OCI-LY1 (cell line): Measurements from ENCODE around the gene PGM2L1.

Experiments
- EZH2 ChIP-seq: fragments of 200-600 bp; sonication (generic), shearing (Covaris generic); IDR thresholded peaks from 2 replicates; pipeline ENCODE4 v1.8.0; 2017; ENCODE audit warnings: borderline replicate concordance, mixed run types, mild to moderate bottlenecking, antibody characterized with exemption, low read length, moderate library complexity, mixed read lengths
- TF ChIP-seq, protein P1 (sequence below): fragments of 200-600 bp; sonication (generic), shearing (Covaris generic); IDR thresholded peaks from 2 replicates; pipeline ENCODE4 v1.5.1; 2017; ENCODE audit warnings: mild to moderate bottlenecking, antibody characterized with exemption, low read length, moderate library complexity, mixed read lengths

DNA sequence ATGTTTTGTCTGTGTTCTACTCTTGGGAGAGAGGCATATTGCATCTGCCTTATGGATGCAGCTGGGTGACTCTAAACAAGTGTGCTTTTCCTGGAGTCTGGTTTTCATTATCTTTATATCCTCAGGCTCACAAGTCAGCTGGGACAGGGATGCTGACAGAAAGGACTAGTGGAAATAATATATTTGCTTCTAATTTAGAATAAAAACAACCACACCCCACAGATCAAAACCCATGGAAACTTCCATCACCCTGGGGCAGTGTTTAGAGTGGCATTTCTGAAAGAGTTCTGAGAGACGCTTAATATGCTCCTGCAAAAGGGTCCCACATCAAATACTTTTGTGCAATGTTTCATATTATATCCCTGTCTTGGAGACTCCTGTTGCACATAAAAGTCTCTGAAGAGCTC, 48.3 kb upstream of the PGM2L1 start:
- TF ChIP-seq, protein P1, sequence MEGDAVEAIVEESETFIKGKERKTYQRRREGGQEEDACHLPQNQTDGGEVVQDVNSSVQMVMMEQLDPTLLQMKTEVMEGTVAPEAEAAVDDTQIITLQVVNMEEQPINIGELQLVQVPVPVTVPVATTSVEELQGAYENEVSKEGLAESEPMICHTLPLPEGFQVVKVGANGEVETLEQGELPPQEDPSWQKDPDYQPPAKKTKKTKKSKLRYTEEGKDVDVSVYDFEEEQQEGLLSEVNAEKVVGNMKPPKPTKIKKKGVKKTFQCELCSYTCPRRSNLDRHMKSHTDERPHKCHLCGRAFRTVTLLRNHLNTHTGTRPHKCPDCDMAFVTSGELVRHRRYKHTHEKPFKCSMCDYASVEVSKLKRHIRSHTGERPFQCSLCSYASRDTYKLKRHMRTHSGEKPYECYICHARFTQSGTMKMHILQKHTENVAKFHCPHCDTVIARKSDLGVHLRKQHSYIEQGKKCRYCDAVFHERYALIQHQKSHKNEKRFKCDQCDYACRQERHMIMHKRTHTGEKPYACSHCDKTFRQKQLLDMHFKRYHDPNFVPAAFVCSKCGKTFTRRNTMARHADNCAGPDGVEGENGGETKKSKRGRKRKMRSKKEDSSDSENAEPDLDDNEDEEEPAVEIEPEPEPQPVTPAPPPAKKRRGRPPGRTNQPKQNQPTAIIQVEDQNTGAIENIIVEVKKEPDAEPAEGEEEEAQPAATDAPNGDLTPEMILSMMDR: no peak
- no peak for TF ChIP-seq EZH2
